WTC11 (cell line): ENCODE measurements around the gene ZFYVE28.

ENCODE experiments used
- ATF2 ChIP-seq: sonication (generic); formaldehyde crosslinking; IDR thresholded peaks from 2 replicates; pipeline ENCODE4 v1.8.1; 2022; ENCODE audit warnings: low read depth, missing genetic modification reagents, borderline replicate concordance
- CTCF ChIP-seq: fragments of 200-600 bp; IDR thresholded peaks from 2 replicates; pipeline ENCODE4 v1.8.0; 2022; ENCODE audit warnings: antibody characterized with exemption
- E2F1 ChIP-seq: sonication (generic); formaldehyde crosslinking; IDR thresholded peaks from 2 replicates; pipeline ENCODE4 v1.8.0; 2022; ENCODE audit warnings: mild to moderate bottlenecking, missing genetic modification reagents
- JUN ChIP-seq: sonication (generic); formaldehyde crosslinking; IDR thresholded peaks from 2 replicates; pipeline ENCODE4 v1.8.0; 2023; ENCODE audit warnings: mild to moderate bottlenecking, missing genetic modification reagents
- SMAD3 ChIP-seq: sonication (generic); formaldehyde crosslinking; IDR thresholded peaks from 2 replicates; pipeline ENCODE4 v1.8.0; 2022; ENCODE audit warnings: missing genetic modification reagents, mild to moderate bottlenecking, borderline replicate concordance

GRCh38 chr4:2384245-2384644, 34.2 kb downstream of the ZFYVE28 start:
- no peak for TF ChIP-seq CTCF
- no peak for TF ChIP-seq ATF2 (CRISPR knock-in tag)
- no peak for TF ChIP-seq JUN (CRISPR knock-in tag)
- TF ChIP-seq E2F1: no peak
- no peak for TF ChIP-seq SMAD3 (CRISPR knock-in tag)
